ENCODE data around the gene ADORA1. TPM values are rescaled to one million over a fixed set of nuclear protein-coding genes. Genes with fewer than 3 reads are reported as not detected.

ADORA1 gene
- total and polyA plus RNA-seq, 10 of the 15 experiments (the other 5 are each of a cell fraction or from before 2014, with no cell fraction given) = not detected

- WGBS (ENCODE audit: insufficient coverage, insufficient replicate concordance, low lambda C conversion rate, missing lambda C conversion rate) = 51% methylated on average over 6 of the region's 6 CpGs
- in situ Hi-C loops (cut with MboI) = no loop called here
- no peak for FAIRE-seq
- no peak for TF ChIP-seq POLR2A (IDR thresholded peaks at IDR 0.05; ENCODE audit: low read depth, low read length)
- TF ChIP-seq EGR1 (IDR thresholded peaks at IDR 0.05; ENCODE audit: borderline replicate concordance in 1 of 2, low read depth in 2 of 2, low read length in 2 of 2) = no peak
- TF ChIP-seq IKZF2 (IDR thresholded peaks at IDR 0.05) = no peak
- TF ChIP-seq USF1 (IDR thresholded peaks at IDR 0.05; ENCODE audit: borderline replicate concordance, extremely low read length, insufficient read depth, low read depth, low read length) = no peak
- no peak for TF ChIP-seq SREBF1 (IDR thresholded peaks at IDR 0.05; ENCODE audit: low read length)
- no peak for TF ChIP-seq BRCA1 (IDR thresholded peaks at IDR 0.05; ENCODE audit: low read depth, low read length)
- no peak for TF ChIP-seq ZNF622 (IDR thresholded peaks at IDR 0.05)
- no peak for TF ChIP-seq TBL1XR1 (IDR thresholded peaks at IDR 0.05; ENCODE audit: low read depth, low read length)
- TF ChIP-seq DPF2 (IDR thresholded peaks at IDR 0.05) = no peak
- no peak for TF ChIP-seq KDM1A (IDR thresholded peaks at IDR 0.05; ENCODE audit: borderline replicate concordance)
- TF ChIP-seq RAD51 (IDR thresholded peaks at IDR 0.05) = no peak
- TF ChIP-seq RCOR1 (conservative IDR thresholded peaks at IDR 0.05; ENCODE audit: low read depth, low read length) = no peak
- no peak for TF ChIP-seq ATF3 (IDR thresholded peaks at IDR 0.05; ENCODE audit: borderline replicate concordance, extremely low read depth, low read depth, low read length)
- TF ChIP-seq SUZ12 (IDR thresholded peaks at IDR 0.05; ENCODE audit: unreplicated experiment) = no peak
- no peak for TF ChIP-seq MEF2B (IDR thresholded peaks at IDR 0.05; ENCODE audit: partially characterized antibody, poor library complexity, severe bottlenecking)
- TF ChIP-seq SUPT20H (IDR thresholded peaks at IDR 0.05; ENCODE audit: borderline replicate concordance, control insufficient read depth, low read depth, low read length) = no peak
- TF ChIP-seq RELA (IDR thresholded peaks at IDR 0.05; ENCODE audit: borderline replicate concordance, partially characterized antibody) = no peak
- no peak for TF ChIP-seq YY1 (IDR thresholded peaks at IDR 0.05; ENCODE audit: low read depth, low read length)
- TF ChIP-seq RELB (IDR thresholded peaks at IDR 0.05; ENCODE audit: low read depth) = no peak
- TF ChIP-seq PKNOX1 (IDR thresholded peaks at IDR 0.05) = no peak
- ChIA-PET SMC1A (ENCODE audit: uncharacterized antibody, unreplicated experiment) (interaction anchor here (1.2 kb wide), 1 partner anchor 59 kb away, joined by 3 read pairs; no protein-coding TSS in a partner anchor), CTCF (interaction anchor here (1.2 to 2.1 kb wide), 5 partner anchors 9 to 93 kb away, joined by 3 to 18 read pairs (median 5); partner anchors contain the start of gene CHI3L1), RAD21 (ENCODE audit: unreplicated experiment) (interaction anchor here (1.4 to 1.7 kb wide), 2 partner anchors 11 to 39 kb away, joined by 4 to 9 read pairs; no protein-coding TSS in a partner anchor), POLR2A (no interaction called here)
- Histone ChIP-seq H4K20me1 (ENCODE audit: control insufficient read depth, insufficient read depth) (no peaks in the 10 kb centered on the region), H3K4me3 (no peak overlapping the region), H3K9me3 (replicated peaks; ENCODE audit: control insufficient read depth, insufficient read depth, low read length) (no peaks in the 10 kb centered on the region), H3K36me3 (ENCODE audit: control insufficient read depth in 2 of 2, insufficient read depth in 2 of 2, low read length in 1 of 2) (no peaks in the 10 kb centered on the region), H3K27me3 (replicated peaks in 1 of 2; ENCODE audit: control insufficient read depth in 2 of 2, insufficient read depth in 2 of 2, low read length in 1 of 2) (no peaks in the 10 kb centered on the region; a peak in 1 of 4 replicates), H3K79me2 (ENCODE audit: control insufficient read depth, insufficient read depth, low read length) (no peaks in the 10 kb centered on the region), H3K4me1 (ENCODE audit: control insufficient read depth, insufficient read depth, low read length) (peaks cover 7% of the 10 kb centered on the region; the same call in 1 of the 2 replicates), H3K9ac (ENCODE audit: control insufficient read depth, insufficient read depth, low read length) (no peak overlapping the region), H3K4me2 (ENCODE audit: control insufficient read depth, insufficient read depth) (no peak overlapping the region), H3K27ac (ENCODE audit: control insufficient read depth, insufficient read depth) (no peak overlapping the region), H2AFZ (ENCODE audit: control insufficient read depth, low read depth, low read length) (no peak overlapping the region)
- BruUV-seq (replicated peaks) = no TSS peak
- ATAC-seq = no peak
- intact Hi-C loops (cut with micrococcal nuclease; ENCODE audit: unreplicated experiment) = no loop called here
- DNase-seq (ENCODE audit: low read depth, low spot score) = no peak
Observed at GRCh38 chr1:203177036-203177405, 49.5 kb downstream of the ADORA1 start.

Data from GM12878 (cell line).